GM20431 (cell line): ENCODE measurements around the gene KCNQ4.

Source experiments
- in situ Hi-C: fragments of 300-500 bp; cut with MseI, MboI; formaldehyde crosslinking; loops from one replicate; pipeline ENCODE4 v1.15.0; 2020; ENCODE audit warnings: low sequenced_read_pairs; ENCODE audit not compliant: unreplicated experiment

The KCNQ4 gene

DNA sequence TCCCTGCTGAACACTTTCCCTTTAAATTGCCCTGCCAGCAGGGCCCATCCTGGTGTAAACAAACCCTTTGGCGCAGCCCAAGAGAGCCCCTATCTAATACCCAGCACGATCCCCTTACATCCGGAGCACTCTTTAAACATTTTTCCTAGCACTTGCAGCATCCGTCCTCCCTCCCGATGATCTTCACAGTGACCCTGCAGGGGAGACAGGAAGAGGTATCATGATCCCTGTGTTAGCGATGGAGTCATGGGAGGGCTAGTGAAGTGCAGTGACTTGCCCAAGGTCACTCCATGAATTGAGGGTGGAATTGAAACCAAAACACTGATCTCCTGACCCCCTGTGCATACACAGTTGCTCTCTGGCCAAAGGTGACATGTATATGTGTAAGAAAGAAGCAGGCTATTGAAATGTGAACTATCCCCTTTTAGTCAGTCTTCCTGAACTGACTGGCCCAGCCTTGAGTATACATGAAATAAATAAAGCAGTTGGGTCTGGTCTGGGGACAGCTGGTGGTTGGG is 9.8 kb upstream of the KCNQ4 start:
- in situ Hi-C loops: no loop called here

DNA sequence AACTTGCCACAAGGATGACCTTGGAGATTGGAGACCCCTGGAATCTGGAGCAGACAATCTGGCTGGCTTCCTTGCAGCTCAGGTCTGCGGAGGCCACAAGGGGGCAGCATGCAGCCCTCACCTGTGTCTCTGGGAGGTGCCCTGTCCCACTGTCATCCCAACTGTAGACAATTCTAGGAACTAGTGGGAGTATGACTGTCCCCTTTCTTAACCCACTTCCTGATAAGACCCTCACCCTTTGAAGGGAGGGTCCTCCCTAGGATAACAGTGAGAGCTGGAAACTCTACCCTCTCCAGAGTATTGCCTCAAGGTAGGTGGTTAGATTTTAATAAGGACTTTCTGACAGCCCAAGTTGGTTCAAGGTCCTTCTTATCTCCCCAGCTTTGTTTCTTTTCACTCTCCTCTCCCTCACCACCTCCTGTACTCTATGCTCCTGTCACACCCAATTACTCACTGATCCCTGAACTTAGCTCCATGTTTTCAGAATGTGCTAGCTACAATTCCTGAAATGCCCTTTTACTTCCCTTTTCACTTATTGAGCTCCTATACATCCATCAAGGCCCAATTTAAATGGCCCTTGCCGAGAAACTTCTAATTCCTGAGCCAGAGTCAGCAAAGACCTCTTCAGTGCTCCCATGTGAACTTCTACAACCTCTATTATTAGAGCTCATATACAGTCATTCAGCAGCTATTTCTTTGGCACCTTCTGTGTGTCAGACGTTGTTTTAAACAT is 9.2 kb upstream of the KCNQ4 start:
- in situ Hi-C loops: no loop called here

DNA sequence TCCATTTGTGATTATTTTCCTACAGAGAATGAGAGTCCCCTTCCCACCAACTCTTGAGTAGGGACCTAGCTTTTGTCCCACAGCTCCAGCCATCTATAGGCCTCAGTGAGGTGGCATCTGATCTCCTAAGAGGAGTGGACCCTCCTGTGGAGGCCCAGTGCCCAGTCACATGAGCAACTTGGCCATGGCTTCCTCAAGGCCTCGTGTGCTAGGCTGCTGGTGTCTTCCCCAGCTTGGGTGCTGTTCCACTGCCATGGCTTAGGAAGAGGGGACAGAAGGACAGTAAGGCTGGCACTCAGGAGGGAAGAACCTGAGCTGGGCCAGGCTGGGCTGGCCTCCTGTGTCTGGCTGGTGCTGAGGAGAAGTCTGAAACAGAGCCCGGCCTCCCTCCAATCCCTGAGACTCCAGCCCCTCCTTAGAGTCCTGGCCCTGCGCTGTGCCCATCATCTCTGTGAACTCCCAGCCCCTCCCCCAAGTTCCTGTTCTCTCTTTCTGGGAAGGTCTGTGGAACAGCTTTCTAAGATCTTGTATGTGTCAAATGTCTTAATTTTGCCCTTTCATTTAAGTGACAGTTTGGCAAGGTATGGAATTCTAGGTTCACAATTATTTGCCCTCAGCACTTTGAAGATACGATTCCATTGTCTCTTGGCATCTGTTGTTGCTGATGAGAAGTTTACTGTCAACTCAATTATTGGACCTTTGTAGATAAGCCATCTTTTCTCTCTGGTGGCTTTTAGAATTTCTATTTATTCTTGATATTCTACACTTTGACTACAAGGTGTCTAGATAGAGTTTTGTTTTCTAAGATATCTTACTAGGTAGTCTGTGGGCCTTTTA is 7.1 kb upstream of the KCNQ4 start:
- in situ Hi-C loops: no loop called here

DNA sequence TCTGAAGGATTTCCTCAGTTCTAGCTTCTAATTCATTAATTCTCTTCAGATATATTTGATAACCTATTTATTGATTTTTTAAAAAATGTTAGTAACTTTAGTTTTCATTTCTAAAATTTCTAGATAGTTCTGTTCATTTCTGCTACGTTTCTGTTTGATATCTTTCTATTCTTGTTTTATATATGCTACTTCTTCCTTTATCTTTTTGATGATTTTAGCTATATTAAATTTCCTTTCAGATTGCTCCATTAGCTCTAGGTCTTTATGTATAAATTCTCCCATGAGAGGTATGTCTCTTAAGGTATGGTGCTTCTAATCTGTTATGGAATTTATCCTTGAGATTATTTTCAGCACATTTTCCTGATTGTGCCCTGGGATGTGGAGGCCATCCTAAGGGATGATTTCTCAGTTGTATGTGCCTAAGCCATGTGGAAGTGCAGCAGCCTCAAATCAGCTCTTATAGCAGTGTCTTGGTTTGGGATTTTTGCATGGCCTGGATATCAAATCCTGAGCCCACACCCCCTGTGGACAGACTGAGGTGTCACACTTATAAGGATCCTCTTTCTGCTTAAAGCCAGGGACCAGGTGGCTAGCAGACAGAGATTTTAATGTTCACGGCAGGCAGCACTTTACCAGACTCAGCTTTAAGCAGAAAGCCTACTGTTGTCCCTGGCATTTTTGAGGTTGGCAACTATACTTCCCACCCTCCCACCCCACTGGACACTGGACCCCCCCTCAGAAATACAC is 6.2 kb upstream of the KCNQ4 start:
- in situ Hi-C loops: no loop called here

DNA sequence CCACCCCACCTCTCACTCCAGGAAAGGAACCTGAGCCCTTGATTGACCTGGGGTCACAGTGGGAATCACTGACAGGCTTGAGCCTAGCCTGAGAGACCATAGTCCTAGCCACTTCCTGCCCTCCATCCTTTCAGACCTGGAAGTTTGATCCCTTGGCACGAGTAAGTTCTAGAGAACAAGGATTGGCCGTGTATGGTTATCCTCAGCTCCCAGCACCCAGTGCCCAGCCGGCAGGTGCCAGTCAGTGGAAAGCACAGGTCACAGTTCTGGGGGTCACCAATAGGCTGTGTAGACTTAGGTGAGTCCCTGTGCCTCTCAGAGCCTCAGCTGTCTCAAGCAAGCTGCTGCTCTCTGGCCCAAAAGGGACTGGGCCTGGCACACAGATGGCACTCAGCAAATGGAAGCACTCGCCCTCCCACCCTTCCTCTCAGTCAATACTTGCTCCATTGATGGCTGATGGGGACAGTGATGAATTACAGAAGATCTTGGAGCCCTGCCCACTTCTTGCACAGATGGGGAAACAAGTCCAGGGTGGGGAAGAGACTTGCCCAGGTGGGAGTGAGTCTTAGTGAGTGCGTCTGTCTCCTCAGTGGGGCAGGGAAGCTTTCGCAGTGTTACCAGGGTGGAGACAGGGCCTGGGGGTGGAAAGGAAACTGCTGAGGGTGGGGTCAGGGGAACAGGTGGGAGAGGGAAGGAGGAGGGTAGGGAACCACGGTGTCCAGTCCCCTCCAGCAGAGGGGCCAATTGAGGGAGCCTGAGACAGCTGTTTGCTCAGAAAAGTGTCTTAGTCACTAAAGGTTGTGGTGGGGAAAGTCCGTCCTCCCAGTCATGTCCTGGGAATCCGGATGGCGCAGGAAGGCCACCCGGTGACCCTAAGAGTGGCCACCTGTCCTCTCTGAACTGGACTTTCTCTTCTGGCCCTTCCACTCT is 2.6 kb upstream of the KCNQ4 start:
- in situ Hi-C loops: no loop called here

DNA sequence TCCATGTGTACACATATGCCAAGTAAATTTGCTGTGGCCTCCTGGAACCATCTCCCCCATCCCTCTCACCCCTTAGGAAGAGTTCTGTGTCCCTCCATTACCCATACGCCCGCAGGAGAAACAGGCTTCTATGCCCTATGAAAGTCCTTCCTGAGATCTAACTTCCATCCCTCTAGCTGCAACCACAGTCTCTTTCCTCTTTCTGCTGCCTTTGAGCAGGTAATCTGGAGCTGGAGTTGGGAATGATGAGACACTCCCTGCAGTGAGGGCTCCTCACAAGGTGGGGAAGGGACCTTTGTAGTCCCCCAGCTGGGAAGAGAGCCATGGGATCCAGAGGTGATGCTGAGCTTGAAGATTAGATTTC is 2.0 kb upstream of the KCNQ4 start:
- in situ Hi-C loops: no loop called here

DNA sequence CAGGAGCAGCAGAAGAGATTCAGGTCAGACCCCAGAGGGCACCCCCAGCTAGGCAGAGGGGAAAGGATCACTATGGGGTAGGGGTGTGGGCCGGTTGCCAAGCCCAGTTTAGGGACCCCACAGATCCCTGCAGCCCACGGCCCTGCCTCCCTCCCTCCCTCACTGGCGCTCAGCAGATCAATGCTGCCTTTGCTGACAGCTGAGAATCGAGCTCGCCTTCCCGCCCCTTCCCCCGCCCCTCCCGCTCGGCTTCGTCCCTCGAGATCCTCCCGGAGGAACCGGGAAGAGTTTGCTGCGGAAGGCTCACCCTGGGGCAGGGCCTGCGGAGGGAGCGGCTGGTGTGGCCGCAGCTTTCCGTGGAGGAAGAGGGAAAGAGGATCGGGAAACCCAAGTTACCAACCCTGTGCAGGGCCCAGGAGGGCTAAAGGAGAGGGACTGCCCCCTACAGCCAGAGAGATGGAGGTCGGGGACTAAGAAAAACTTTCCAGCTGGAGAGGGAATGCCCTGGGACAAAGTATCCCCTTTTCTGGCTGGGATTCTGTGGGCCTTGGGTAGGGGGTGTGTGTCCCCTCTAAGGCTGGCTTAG is 1.1 kb upstream of the KCNQ4 start:
- in situ Hi-C loops: no loop called here

DNA sequence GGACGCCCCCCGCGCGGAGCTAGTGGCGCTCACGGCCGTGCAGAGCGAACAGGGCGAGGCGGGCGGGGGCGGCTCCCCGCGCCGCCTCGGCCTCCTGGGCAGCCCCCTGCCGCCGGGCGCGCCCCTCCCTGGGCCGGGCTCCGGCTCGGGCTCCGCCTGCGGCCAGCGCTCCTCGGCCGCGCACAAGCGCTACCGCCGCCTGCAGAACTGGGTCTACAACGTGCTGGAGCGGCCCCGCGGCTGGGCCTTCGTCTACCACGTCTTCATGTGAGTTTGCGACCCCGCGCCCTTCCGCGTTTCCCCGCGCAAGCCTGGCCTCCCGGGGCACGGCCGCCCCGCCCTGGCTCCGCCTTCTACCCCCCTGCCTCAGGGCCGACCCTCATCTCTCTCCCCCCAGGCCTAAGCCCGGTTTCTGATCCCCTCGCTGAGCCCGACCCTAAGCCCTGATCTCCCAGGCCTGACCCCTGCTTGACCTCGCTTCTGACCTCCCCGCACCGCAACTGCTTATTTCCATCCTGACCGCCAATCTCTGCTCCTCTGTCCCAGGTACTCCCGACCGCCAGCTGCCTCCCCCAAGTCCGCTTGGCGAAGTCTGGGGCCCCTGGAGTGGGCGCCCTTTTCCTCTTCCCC is 669 bp downstream of the KCNQ4 start:
- in situ Hi-C loops: no loop called here

DNA sequence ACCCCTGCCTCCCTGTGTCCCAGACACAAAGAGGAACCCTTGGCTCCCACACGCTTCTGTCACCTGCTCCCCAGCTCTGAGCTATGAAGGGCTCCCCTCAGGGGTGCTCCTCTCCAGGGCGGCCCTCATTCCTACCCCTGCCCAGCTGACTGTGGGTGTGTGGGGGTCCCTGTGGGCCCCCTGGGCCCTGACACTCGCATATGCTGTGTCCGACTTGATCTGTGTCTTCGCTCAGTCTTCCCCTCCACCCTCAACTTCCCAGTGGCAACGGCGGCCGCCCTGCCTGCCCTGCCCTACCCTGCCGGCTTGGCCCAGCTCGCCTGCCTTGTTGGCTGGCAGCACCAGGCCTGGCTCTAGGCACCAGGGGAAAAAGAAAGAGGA is 1.2 kb downstream of the KCNQ4 start:
- in situ Hi-C loops: no loop called here

DNA sequence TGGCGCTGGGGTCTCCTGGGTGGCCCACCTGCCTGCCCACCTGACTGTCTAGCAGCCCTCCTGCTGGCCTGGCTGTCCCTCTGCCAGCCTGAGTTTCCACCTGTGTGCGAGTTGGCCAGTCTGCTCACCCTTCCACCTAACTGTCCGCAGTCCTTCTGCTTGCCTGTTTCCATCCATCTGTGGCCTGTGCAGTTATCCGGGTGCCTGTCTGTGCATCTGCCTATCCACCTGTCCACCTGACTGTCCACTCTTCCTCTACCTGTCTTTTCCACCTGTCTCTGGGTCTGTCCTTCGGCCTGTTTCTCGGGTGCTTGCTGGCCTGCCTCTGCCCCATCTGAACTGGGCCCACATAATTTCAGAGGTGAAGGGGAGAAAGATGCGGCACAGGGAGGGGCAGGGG is 1.9 kb downstream of the KCNQ4 start:
- in situ Hi-C loops: no loop called here

DNA sequence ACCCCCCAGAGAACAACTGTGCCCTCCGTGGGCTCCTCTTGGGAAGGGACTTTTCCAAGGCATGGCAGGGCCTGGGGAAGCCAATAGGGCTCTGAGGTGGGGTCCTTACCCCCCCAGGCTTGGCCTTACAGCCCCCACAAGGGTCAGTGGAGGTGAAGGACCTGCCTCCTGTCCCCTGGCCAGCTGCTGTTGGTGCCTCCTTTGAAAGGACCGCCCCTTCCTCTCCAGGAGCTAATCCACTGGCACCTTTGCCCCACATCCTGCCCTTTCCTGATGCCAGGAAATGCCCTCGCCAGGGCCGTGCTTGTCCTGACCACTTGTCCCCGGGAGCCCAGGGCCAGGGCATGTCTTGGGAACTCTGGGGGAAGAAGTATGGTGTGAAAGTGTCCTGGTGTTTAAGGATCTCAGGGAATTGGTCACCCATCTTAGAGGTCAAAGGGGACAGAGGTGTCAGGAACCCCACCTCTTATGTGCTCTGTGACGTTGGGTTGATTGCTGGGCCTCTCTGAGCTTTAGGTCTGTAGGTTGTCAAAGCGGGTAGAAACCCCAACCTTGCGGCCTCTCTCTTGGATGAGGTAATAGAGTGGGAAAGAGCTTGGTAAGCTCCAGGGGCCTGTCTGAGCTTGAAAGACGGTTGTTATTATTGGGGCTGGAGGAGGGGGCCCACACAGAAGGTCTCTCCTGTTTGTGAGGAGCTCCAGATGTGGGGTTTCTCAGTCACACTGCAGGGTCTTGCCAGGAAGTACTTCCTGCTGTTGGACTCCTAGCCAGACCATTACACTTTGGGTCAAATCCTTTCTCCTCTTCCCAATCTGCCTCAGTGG is 2.8 kb downstream of the KCNQ4 start:
- in situ Hi-C loops: no loop called here

DNA sequence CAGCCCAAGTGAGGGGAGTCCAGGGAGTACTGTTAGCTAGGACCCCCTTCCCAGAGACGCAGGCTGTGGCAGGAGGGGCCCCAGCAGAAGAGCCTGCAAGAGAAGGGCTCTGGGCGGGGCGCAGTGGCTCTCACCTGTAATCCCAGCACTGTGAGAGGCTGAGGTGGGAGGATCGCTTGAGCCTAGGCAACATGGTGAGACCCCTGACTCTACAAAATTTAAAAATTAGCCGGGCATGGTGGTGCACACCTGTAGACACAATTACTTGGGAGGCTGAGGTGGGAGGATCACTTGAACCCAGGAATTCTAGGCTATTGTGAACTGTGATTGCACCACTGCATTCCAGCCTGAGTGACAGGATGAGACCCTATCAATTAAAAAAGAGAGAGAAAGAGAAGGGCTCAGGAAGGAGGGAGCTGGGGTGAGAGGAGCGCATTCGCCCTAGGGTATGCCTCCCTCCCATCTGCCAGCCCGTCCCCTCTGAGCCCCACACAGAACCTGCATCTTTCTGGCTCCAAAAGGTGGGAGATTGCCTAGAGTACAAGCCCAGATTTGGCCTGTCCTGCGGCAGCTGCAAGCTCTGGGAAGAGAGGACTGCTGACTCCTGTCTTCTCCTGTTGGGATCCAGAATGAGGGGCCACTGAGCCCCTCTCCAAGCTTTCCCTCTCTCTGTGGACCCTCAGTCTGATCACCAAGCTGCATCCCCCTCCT is 3.6 kb downstream of the KCNQ4 start:
- in situ Hi-C loops: no loop called here

DNA sequence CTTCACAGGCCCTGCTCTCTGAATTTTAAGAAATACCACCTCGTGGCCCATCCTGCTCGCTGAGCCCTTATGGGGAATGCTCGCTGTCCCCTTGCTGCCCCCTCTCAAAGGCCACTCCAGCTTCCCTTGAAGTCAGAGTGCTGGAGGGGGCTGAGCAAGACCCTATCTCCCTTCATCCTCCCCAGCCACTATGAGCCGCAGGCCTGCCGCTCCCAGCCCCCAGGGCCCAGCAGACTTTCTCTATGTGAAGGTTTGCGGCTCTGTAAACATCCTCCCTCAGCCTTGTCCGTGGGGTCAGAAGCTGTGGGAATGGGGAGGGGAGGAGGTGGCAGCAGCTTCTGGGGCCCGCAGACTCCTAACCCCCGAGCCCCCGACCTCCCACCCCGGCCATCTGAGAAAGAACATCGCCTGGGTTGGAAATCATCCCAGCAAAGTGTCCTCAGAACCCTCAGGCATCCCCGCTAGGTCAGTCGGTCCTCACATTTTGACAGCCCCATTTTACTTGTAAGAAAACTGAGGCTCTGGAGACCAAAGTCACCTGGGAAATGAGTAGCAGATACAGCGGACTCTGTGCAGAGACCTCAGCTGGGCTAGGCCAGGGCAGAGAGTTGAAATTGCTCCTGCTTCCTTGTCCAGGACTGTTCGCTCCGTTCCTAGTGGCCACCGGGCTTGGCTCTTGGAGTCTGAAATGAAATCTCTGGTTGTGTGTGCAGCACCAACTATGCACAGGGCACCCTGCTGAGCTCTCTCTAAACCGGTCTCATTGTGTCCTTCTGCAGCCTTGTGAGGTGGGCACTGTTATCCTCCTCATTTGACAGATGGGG is 4.4 kb downstream of the KCNQ4 start:
- in situ Hi-C loops: no loop called here

DNA sequence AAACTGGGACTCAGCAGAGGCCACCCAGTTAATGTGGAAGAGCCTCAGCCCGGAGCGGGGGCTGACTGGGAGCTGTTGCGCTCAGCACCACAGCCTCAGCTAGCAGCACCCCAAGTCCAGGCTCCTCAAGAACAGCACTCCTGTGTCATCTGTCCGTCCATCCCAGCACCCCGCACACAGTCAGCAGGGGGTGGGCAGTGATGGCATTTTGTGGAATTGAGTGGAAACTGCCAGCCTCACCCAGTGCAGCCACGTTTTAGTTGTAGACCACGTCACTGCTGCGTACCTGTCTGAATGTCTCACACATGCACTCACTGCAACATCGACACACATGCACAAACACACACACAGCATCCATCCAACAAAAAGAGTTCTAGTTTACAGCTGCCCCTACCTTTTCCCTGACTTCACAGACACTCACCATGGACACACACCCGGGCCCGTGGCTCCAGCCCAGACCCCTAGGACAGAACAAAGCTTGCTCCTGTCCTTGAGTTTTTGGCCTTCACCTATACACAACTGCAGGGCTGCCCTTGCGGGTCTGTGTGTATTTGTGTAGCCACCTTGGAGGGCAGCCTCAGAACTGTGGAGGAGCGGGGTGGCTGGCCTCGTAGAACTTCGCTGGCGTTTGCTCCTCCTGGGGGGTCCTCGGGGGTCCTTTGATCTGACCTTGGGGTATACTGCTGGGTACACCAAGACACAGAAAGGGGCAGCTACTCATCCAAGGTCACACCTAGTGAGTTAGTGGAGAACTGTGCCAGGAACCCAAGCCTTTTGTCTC is 5.2 kb downstream of the KCNQ4 start:
- in situ Hi-C loops: no loop called here

DNA sequence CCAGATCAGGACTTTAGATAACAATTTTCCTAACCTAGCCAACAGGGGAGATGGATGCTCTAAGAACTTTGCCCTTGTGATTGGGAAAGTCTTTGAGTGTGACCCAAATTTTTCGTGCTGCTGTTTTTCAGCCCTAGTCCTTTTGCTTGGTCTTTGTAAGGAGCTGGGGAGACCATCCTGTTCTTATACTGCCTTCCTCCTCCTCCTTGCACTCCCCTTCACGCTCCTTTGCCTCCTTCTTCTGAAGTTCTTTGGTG is 5.7 kb downstream of the KCNQ4 start:
- in situ Hi-C loops: no loop called here
